Astrocyte (in vitro differentiated cells and primary cell): ENCODE data around the gene MYO15B.

ENCODE experiments used
- EZH2 ChIP-seq: IDR thresholded peaks from 2 replicates; pipeline ENCODE4 v1.6.1; 2012; ENCODE audit warnings: mild to moderate bottlenecking, low read length, inconsistent platforms; ENCODE audit not compliant: insufficient read depth
- TF ChIP-seq, protein P1 (sequence below): IDR thresholded peaks from 2 replicates; pipeline ENCODE4 v1.5.1; 2011; ENCODE audit warnings: low read depth, mild to moderate bottlenecking, inconsistent platforms, low read length, moderate library complexity; ENCODE audit not compliant: insufficient read depth

DNA sequence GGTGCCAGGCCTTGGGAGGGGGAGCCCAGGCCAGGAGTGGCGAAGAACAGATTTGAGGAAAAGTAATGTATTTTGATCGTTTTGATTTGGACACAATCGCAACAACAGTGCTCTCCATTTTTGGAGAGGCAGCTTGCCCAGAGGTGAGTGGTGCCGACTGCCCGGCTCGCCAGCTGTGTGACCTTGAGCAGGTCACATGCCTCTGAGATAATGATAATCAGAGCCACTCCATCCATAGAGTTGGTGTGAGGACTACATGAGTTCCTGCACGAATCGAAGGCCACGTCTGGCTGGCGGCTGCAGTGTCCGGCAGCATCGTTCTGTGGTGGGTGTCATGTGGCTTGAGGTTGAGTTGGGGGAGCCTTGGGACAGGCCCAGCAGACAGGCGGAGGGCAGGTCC, 41.4 kb upstream of the MYO15B start:
- TF ChIP-seq, protein P1, sequence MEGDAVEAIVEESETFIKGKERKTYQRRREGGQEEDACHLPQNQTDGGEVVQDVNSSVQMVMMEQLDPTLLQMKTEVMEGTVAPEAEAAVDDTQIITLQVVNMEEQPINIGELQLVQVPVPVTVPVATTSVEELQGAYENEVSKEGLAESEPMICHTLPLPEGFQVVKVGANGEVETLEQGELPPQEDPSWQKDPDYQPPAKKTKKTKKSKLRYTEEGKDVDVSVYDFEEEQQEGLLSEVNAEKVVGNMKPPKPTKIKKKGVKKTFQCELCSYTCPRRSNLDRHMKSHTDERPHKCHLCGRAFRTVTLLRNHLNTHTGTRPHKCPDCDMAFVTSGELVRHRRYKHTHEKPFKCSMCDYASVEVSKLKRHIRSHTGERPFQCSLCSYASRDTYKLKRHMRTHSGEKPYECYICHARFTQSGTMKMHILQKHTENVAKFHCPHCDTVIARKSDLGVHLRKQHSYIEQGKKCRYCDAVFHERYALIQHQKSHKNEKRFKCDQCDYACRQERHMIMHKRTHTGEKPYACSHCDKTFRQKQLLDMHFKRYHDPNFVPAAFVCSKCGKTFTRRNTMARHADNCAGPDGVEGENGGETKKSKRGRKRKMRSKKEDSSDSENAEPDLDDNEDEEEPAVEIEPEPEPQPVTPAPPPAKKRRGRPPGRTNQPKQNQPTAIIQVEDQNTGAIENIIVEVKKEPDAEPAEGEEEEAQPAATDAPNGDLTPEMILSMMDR: no peak
- TF ChIP-seq EZH2: no peak
